ENCODE data around the gene VTN. TPM values are rescaled to one million over a fixed set of nuclear protein-coding genes. Genes with fewer than 3 reads are reported as not detected.

Gene VTN
- total and polyA plus RNA-seq, 2 donors (not counting 3 experiments of a cell fraction or from before 2014, with no cell fraction given): 1.1 TPM; not detected in 1

DNA sequence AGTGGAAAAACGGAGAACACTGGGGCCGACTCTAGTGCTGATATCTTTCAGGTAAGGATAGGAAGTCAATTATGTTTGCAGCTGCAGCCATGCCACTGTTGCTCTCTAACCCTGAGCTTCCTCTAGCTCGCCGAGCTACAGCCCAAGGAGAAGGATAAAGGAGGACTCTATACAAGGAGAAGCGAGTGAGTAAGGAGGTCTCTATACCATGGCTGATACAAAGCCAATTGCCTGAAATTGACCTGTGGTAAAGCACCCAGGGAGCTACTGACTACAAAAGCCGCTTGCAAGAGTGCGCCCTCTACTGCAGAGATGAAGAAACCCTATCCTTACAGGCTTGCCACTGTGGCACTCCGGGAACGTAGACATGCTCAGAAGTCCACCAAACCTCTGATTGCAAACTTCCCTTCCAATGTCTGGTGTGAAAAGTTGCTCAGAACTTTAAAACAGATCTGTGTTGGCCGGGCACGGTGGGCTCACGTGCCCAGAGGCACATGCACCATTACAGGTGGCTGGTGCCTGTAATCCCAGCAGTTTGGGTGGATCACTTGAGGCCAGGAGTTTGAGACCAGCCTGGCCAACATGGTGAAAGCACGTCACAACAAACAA is 46.7 kb upstream of the VTN start:
- intact Hi-C loops (cut with micrococcal nuclease): loop anchor here (1.0 to 2.0 kb wide), 3 partner anchors 36 to 70 kb away; partner anchors contain the start of gene POLDIP2
- ChIA-PET CTCF (interaction anchor here (0.6 to 3.1 kb wide), 35 partner anchors 9 to 611 kb away, joined by 3 to 36 read pairs (median 6); partner anchors contain the start of genes IFT20, POLDIP2, SARM1 and SEBOX), POLR2A (no interaction called here)
- DNase-seq (ENCODE audit: low read depth, low spot score) (peak; percentile 61), FAIRE-seq (peak; percentile 91)
- Histone ChIP-seq H3K9me3 (replicated peaks; ENCODE audit: control insufficient read depth, insufficient read depth, low read length) (no peaks in the 10 kb centered on the region), H3K9me1 (replicated peaks; ENCODE audit: control insufficient read depth, extremely low read depth, insufficient read depth, low read length) (no peaks in the 10 kb centered on the region), H3K27me3 (ENCODE audit: control insufficient read depth in 2 of 2, insufficient read depth in 2 of 2, low read length in 2 of 2) (peaks cover 9 to 19% of the 10 kb centered on the region in 2 experiments), H3K79me2 (ENCODE audit: control insufficient read depth, insufficient read depth, low read length) (no peaks in the 10 kb centered on the region), H2AFZ (ENCODE audit: low read depth, low read length) (no peak overlapping the region), H3K4me1 (ENCODE audit: control insufficient read depth, extremely low read depth, insufficient read depth, low read length) (no peaks in the 10 kb centered on the region), H3K9ac (replicated peaks; ENCODE audit: extremely low read depth, insufficient read depth, low read length) (no peak overlapping the region), H3K27ac (ENCODE audit: insufficient read depth, low read depth, low read length) (no peak overlapping the region), H3K36me3 (ENCODE audit: control insufficient read depth in 2 of 2, extremely low read depth in 1 of 2, insufficient read depth in 2 of 2, low read length in 2 of 2) (no peaks in the 10 kb centered on the region), H3K4me2 (ENCODE audit: insufficient read depth, low read length) (no peak overlapping the region), H3K4me3 (replicated peaks in 1 of 3; ENCODE audit: insufficient read depth in 1 of 3, low read depth in 1 of 3, low read length in 3 of 3) (no peak overlapping the region), H4K20me1 (replicated peaks; ENCODE audit: control insufficient read depth, extremely low read depth, insufficient read depth, low read length) (no peaks in the 10 kb centered on the region)
- no TSS peak for BruUV-seq (replicated peaks)
- TF ChIP-seq, protein P1, sequence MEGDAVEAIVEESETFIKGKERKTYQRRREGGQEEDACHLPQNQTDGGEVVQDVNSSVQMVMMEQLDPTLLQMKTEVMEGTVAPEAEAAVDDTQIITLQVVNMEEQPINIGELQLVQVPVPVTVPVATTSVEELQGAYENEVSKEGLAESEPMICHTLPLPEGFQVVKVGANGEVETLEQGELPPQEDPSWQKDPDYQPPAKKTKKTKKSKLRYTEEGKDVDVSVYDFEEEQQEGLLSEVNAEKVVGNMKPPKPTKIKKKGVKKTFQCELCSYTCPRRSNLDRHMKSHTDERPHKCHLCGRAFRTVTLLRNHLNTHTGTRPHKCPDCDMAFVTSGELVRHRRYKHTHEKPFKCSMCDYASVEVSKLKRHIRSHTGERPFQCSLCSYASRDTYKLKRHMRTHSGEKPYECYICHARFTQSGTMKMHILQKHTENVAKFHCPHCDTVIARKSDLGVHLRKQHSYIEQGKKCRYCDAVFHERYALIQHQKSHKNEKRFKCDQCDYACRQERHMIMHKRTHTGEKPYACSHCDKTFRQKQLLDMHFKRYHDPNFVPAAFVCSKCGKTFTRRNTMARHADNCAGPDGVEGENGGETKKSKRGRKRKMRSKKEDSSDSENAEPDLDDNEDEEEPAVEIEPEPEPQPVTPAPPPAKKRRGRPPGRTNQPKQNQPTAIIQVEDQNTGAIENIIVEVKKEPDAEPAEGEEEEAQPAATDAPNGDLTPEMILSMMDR (IDR thresholded peaks at IDR 0.05; ENCODE audit: extremely low read depth in 1 of 2, insufficient read depth in 1 of 2, low read depth in 1 of 2, low read length in 2 of 2): peak; percentile 76 to 85
- TF ChIP-seq MYC (IDR thresholded peaks at IDR 0.05; ENCODE audit: low read depth, low read length) (no peak), JUN (IDR thresholded peaks at IDR 0.05; ENCODE audit: borderline replicate concordance, insufficient read depth, insufficient read length, low read depth) (no peak)
- dilution Hi-C loops (cut with MboI; ENCODE audit: extremely low pct_ligation_motif_present, low sequenced_read_pairs): no loop called here

DNA sequence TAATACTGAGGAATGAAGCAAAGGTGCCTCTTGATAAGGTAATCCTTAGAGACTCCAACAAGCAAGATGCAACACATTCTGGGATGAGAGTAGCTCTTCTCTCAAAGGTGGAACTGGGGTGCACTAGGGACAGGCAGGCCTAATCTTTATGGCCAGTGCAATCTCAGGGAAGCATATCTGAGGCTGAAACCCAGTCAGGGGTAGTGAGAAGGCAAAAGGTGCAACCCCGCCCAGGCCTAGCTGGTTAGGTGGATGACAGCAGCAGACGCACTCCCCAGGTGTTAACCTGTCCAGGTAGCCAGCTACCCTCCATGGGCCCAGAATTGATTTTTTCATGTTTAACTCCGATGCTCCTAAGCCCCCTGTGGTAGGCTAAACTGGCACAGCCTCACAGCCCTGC is 45.8 kb upstream of the VTN start:
- Histone ChIP-seq H3K9me3 (replicated peaks; ENCODE audit: control insufficient read depth, insufficient read depth, low read length) (no peaks in the 10 kb centered on the region), H3K9ac (replicated peaks; ENCODE audit: extremely low read depth, insufficient read depth, low read length) (no peak overlapping the region), H4K20me1 (replicated peaks; ENCODE audit: control insufficient read depth, extremely low read depth, insufficient read depth, low read length) (no peaks in the 10 kb centered on the region), H3K4me3 (replicated peaks in 1 of 3; ENCODE audit: insufficient read depth in 1 of 3, low read depth in 1 of 3, low read length in 3 of 3) (no peak overlapping the region), H3K36me3 (ENCODE audit: control insufficient read depth in 2 of 2, extremely low read depth in 1 of 2, insufficient read depth in 2 of 2, low read length in 2 of 2) (no peaks in the 10 kb centered on the region), H3K79me2 (ENCODE audit: control insufficient read depth, insufficient read depth, low read length) (no peaks in the 10 kb centered on the region), H3K27ac (ENCODE audit: insufficient read depth, low read depth, low read length) (no peak overlapping the region), H2AFZ (ENCODE audit: low read depth, low read length) (no peak overlapping the region), H3K9me1 (replicated peaks; ENCODE audit: control insufficient read depth, extremely low read depth, insufficient read depth, low read length) (no peaks in the 10 kb centered on the region), H3K4me1 (ENCODE audit: control insufficient read depth, extremely low read depth, insufficient read depth, low read length) (no peaks in the 10 kb centered on the region), H3K4me2 (ENCODE audit: insufficient read depth, low read length) (no peak overlapping the region), H3K27me3 (ENCODE audit: control insufficient read depth in 2 of 2, insufficient read depth in 2 of 2, low read length in 2 of 2) (peaks cover 14 to 26% of the 10 kb centered on the region in 2 experiments)
- intact Hi-C loops (cut with micrococcal nuclease) (loop anchor here (2.0 kb wide), 2 partner anchors 35 to 69 kb away; no protein-coding TSS in a partner anchor), dilution Hi-C loops (cut with MboI; ENCODE audit: extremely low pct_ligation_motif_present, low sequenced_read_pairs) (no loop called here)
- CTCF ChIA-PET: interaction anchor here (1.1 to 3.1 kb wide), 18 partner anchors 9 to 182 kb away, joined by 3 to 36 read pairs (median 10); partner anchors contain the start of genes SARM1, SLC46A1 and VTN
- POLR2A ChIA-PET: no interaction called here
- no TSS peak for BruUV-seq (replicated peaks)
- FAIRE-seq (no peak), DNase-seq (ENCODE audit: low read depth, low spot score) (no peak)
- TF ChIP-seq FOS (IDR thresholded peaks at IDR 0.05; ENCODE audit: borderline replicate concordance, insufficient read depth, low read length) (no peak), GATA2 (IDR thresholded peaks at IDR 0.05; ENCODE audit: insufficient read depth, insufficient read length, low read depth, low read length) (no peak), POLR2A (IDR thresholded peaks at IDR 0.05; ENCODE audit: low read depth, low read length) (no peak), POLR2AphosphoS5 (IDR thresholded peaks at IDR 0.05; ENCODE audit: insufficient read depth, low read depth, low read length) (no peak), JUN (IDR thresholded peaks at IDR 0.05; ENCODE audit: borderline replicate concordance, insufficient read depth, insufficient read length, low read depth) (no peak), MYC (IDR thresholded peaks at IDR 0.05; ENCODE audit: low read depth, low read length) (no peak), EZH2 (IDR thresholded peaks at IDR 0.05; ENCODE audit: borderline replicate concordance, low read depth, low read length, severe bottlenecking) (no peak)
- TF ChIP-seq, protein P1 (IDR thresholded peaks at IDR 0.05; ENCODE audit: extremely low read depth in 1 of 2, insufficient read depth in 1 of 2, low read depth in 1 of 2, low read length in 2 of 2): no peak
- TF ChIP-seq, protein P2, sequence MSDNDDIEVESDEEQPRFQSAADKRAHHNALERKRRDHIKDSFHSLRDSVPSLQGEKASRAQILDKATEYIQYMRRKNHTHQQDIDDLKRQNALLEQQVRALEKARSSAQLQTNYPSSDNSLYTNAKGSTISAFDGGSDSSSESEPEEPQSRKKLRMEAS (IDR thresholded peaks at IDR 0.05; ENCODE audit: insufficient read depth, insufficient read length): no peak

Measured in endothelial cell of umbilical vein (primary cell).